Karpas-422 (cell line): Measurements from ENCODE around the gene PXDN. TPM values are rescaled to one million over a fixed set of nuclear protein-coding genes. Genes with fewer than 3 reads are reported as not detected.

Experiments
- DNase-seq: peaks from one replicate; pipeline ENCODE4 v3.0.0-alpha.2; 2015
- H2AFZ ChIP-seq: fragments of 200-600 bp; sonication (generic); 2 replicates; pipeline ENCODE4 v1.6.1; 2014; ENCODE audit warnings: antibody characterized with exemption, low read length, mixed read lengths
- H3K27ac ChIP-seq: fragments of 200-600 bp; sonication (generic); 2 replicates; pipeline ENCODE4 v1.5.1; 2014; ENCODE audit warnings: mild to moderate bottlenecking, low read length, moderate library complexity
- H3K27me3 ChIP-seq: fragments of 200-600 bp; sonication (generic); 2 replicates; pipeline ENCODE4 v1.6.1; 2014; ENCODE audit warnings: low read length, mixed read lengths
- H3K36me3 ChIP-seq: fragments of 200-600 bp; sonication (generic); 2 replicates; pipeline ENCODE4 v1.6.1; 2014; ENCODE audit warnings: low read length, mixed read lengths; ENCODE audit not compliant: insufficient read depth
- H3K4me1 ChIP-seq: fragments of 200-600 bp; sonication (generic); 2 replicates; pipeline ENCODE4 v1.6.1; 2014; ENCODE audit warnings: mild to moderate bottlenecking, low read length, mixed read lengths
- H3K4me2 ChIP-seq: fragments of 200-600 bp; sonication (generic); 2 replicates; pipeline ENCODE4 v1.6.1; 2014; ENCODE audit warnings: low read length, low read depth, mild to moderate bottlenecking; ENCODE audit not compliant: poor library complexity, severe bottlenecking
- H3K4me3 ChIP-seq: fragments of 200-600 bp; sonication (generic); 2 replicates; pipeline ENCODE4 v1.5.1; 2014; ENCODE audit warnings: mild to moderate bottlenecking, antibody characterized with exemption, low read length, mixed read lengths
- H3K79me2 ChIP-seq: fragments of 200-600 bp; sonication (generic); 2 replicates; pipeline ENCODE4 v1.6.1; 2014; ENCODE audit warnings: mild to moderate bottlenecking, low read length, mixed read lengths
- H3K9ac ChIP-seq: fragments of 200-600 bp; sonication (generic); 2 replicates; pipeline ENCODE4 v1.6.0; 2014; ENCODE audit warnings: low read length
- H3K9me2 ChIP-seq: fragments of 200-600 bp; sonication (generic), shearing (Covaris generic); replicated peaks from 2 replicates; pipeline ENCODE4 v1.6.0; 2014; ENCODE audit warnings: mild to moderate bottlenecking, low read length, moderate library complexity; ENCODE audit not compliant: insufficient read depth
- H3K9me3 ChIP-seq: fragments of 300-700, 200-600 bp; sonication (generic); 2 replicates; pipeline ENCODE4 v1.6.1; 2014; ENCODE audit warnings: low read length, mixed read lengths
- H4K20me1 ChIP-seq: fragments of 200-600 bp; sonication (generic); 2 replicates; pipeline ENCODE4 v1.6.1; 2014; ENCODE audit warnings: mild to moderate bottlenecking, antibody characterized with exemption, low read length, low read depth; ENCODE audit not compliant: insufficient read depth
- total RNA-seq: library from RNA; depleted of rRNA; stranded (reverse); fragments of >200 nt; shearing (Covaris generic); gene quantifications from 2 replicates; pipeline ENCODE4 v1.2.3, GENCODE V29; 2014; ENCODE audit warnings: low replicate concordance

PXDN gene
- total RNA-seq, 1 experiment from 2014 or later: not detected

- Histone ChIP-seq H3K4me3 (no peak overlapping the region), H3K79me2 (no peaks in the 10 kb centered on the region), H3K9ac (no peak overlapping the region), H3K4me1 (no peaks in the 10 kb centered on the region), H3K4me2 (no peak overlapping the region), H2AFZ (no peak overlapping the region), H3K36me3 (no peaks in the 10 kb centered on the region), H3K27ac (no peak overlapping the region), H3K27me3 (no peaks in the 10 kb centered on the region), H3K9me3 (no peaks in the 10 kb centered on the region), H4K20me1 (no peaks in the 10 kb centered on the region), H3K9me2 (no peaks in the 10 kb centered on the region)
- DNase-seq: no peak
These were observed 88.9 kb downstream of the PXDN start for GRCh38 chr2:1655461-1655860.

GRCh38 chr2:1654696-1655374 lies 89.5 kb downstream of the PXDN start:
- no peaks in the 10 kb centered on the region for H3K4me1 ChIP-seq
- H3K27ac ChIP-seq: no peak overlapping the region
- no peak overlapping the region for H3K9ac ChIP-seq
- H2AFZ ChIP-seq: no peak overlapping the region
- no peaks in the 10 kb centered on the region for H3K79me2 ChIP-seq
- DNase-seq: no peak
- no peak overlapping the region for H3K4me2 ChIP-seq
- no peaks in the 10 kb centered on the region for H3K27me3 ChIP-seq
- H3K36me3 ChIP-seq: no peaks in the 10 kb centered on the region
- no peaks in the 10 kb centered on the region for H3K9me3 ChIP-seq
- H3K4me3 ChIP-seq: no peak overlapping the region
- no peaks in the 10 kb centered on the region for H4K20me1 ChIP-seq
- no peaks in the 10 kb centered on the region for H3K9me2 ChIP-seq

GRCh38 chr2:1653956-1654695 lies 90.2 kb downstream of the PXDN start:
- H3K4me3 ChIP-seq: no peak overlapping the region
- no peaks in the 10 kb centered on the region for H3K27me3 ChIP-seq
- H3K9me2 ChIP-seq: no peaks in the 10 kb centered on the region
- H2AFZ ChIP-seq: no peak overlapping the region
- H3K79me2 ChIP-seq: no peaks in the 10 kb centered on the region
- DNase-seq: no peak
- no peaks in the 10 kb centered on the region for H3K9me3 ChIP-seq
- H3K36me3 ChIP-seq: no peaks in the 10 kb centered on the region
- H4K20me1 ChIP-seq: no peaks in the 10 kb centered on the region
- no peak overlapping the region for H3K27ac ChIP-seq
- H3K4me2 ChIP-seq: no peak overlapping the region
- no peaks in the 10 kb centered on the region for H3K4me1 ChIP-seq
- H3K9ac ChIP-seq: no peak overlapping the region

GRCh38 chr2:1652034-1652790 lies 92.1 kb downstream of the PXDN start:
- H3K9me3 ChIP-seq: no peaks in the 10 kb centered on the region
- no peaks in the 10 kb centered on the region for H3K27me3 ChIP-seq
- no peak overlapping the region for H3K27ac ChIP-seq
- no peaks in the 10 kb centered on the region for H3K4me1 ChIP-seq
- no peak overlapping the region for H3K4me3 ChIP-seq
- H3K79me2 ChIP-seq: no peaks in the 10 kb centered on the region
- no peaks in the 10 kb centered on the region for H3K36me3 ChIP-seq
- H2AFZ ChIP-seq: no peak overlapping the region
- H3K9me2 ChIP-seq: no peaks in the 10 kb centered on the region
- no peak for DNase-seq
- no peak overlapping the region for H3K4me2 ChIP-seq
- no peak overlapping the region for H3K9ac ChIP-seq
- no peaks in the 10 kb centered on the region for H4K20me1 ChIP-seq

GRCh38 chr2:1651121-1652033 lies 92.9 kb downstream of the PXDN start:
- no peaks in the 10 kb centered on the region for H3K4me1 ChIP-seq
- no peaks in the 10 kb centered on the region for H4K20me1 ChIP-seq
- no peak overlapping the region for H3K4me3 ChIP-seq
- H3K27me3 ChIP-seq: no peaks in the 10 kb centered on the region
- no peak overlapping the region for H3K27ac ChIP-seq
- H3K4me2 ChIP-seq: no peak overlapping the region
- DNase-seq: no peak
- H3K9me2 ChIP-seq: no peaks in the 10 kb centered on the region
- no peak overlapping the region for H2AFZ ChIP-seq
- no peaks in the 10 kb centered on the region for H3K9me3 ChIP-seq
- no peaks in the 10 kb centered on the region for H3K79me2 ChIP-seq
- H3K36me3 ChIP-seq: no peaks in the 10 kb centered on the region
- H3K9ac ChIP-seq: no peak overlapping the region

GRCh38 chr2:1650085-1650872 lies 94.0 kb downstream of the PXDN start:
- Histone ChIP-seq H3K9me2 (no peaks in the 10 kb centered on the region), H3K79me2 (no peaks in the 10 kb centered on the region), H3K27ac (no peak overlapping the region), H2AFZ (no peak overlapping the region), H4K20me1 (no peaks in the 10 kb centered on the region), H3K9me3 (no peaks in the 10 kb centered on the region), H3K27me3 (no peaks in the 10 kb centered on the region), H3K9ac (no peak overlapping the region), H3K36me3 (no peaks in the 10 kb centered on the region), H3K4me2 (no peak overlapping the region), H3K4me1 (no peaks in the 10 kb centered on the region), H3K4me3 (no peak overlapping the region)
- no peak for DNase-seq

- Histone ChIP-seq H3K4me2 (no peak overlapping the region), H3K36me3 (no peaks in the 10 kb centered on the region)
These were observed 94.9 kb downstream of the PXDN start for GRCh38 chr2:1649103-1650084.

More at GRCh38 chr2:1649103-1650084, 94.9 kb downstream of the PXDN start:
- DNase-seq: no peak
- Histone ChIP-seq H4K20me1 (no peaks in the 10 kb centered on the region), H3K79me2 (no peaks in the 10 kb centered on the region), H2AFZ (no peak overlapping the region), H3K9me2 (no peaks in the 10 kb centered on the region), H3K27ac (no peak overlapping the region), H3K9ac (no peak overlapping the region), H3K9me3 (no peaks in the 10 kb centered on the region), H3K27me3 (no peaks in the 10 kb centered on the region), H3K4me3 (no peak overlapping the region), H3K4me1 (no peaks in the 10 kb centered on the region)
